NCI-H226 (cell line): Measurements from ENCODE around the gene MIF4GD.

Source experiments
- DNase-seq: peaks from one replicate; pipeline ENCODE4 v3.0.0-alpha.2; 2015

The MIF4GD gene

GRCh38 chr17:75231071-75231470, 40.0 kb downstream of the MIF4GD start:
- DNase-seq: no peak

DNA sequence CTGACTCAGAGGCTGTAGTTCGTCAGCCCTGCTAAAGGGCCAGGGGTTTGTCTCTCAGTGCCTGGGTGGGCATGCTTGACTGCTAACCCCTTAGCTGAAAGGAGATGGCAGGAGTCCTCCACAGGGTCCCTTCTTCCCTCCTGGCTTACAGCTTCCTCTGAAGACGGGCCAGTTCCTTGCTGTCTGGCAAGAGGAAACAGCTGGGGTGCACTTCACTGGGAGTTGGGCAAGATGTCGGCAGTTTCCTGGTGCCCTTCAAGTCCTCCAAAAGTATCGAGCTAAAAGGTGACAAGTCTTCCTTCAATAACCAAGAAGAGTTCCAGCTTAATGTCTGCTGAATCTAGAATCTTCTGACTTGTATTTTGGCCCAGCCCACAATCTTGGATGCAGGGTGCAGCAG, 42.2 kb downstream of the MIF4GD start:
- DNase-seq: no peak

- no peak for DNase-seq
These were observed 42.7 kb downstream of the MIF4GD start for GRCh38 chr17:75228305-75228704.

- no peak for DNase-seq
These were observed 43.3 kb downstream of the MIF4GD start for GRCh38 chr17:75227729-75228128.

DNA sequence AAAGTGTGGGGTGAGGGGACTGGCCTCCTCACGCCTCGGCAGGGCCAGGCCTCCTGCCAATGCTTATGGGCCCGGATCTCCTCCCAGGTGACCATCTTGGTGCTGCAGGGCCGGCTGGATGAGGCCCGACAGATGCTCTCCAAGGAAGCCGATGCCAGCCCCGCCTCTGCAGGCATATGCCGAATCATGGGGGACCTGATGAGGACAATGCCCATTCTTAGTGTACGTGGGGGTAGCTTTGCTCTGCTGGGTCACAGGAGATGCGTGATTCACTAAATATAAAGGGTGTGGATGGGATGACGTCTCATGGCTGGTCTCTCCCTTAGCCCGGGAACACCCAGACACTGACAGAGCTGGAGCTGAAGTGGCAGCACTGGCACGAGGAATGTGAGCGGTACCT, 46.0 kb downstream of the MIF4GD start:
- no peak for DNase-seq

GRCh38 chr17:75219815-75220214, 51.2 kb downstream of the MIF4GD start:
- no peak for DNase-seq

GRCh38 chr17:75218131-75218530, 52.9 kb downstream of the MIF4GD start:
- no peak for DNase-seq
